Measurements from ENCODE around the gene CD2AP.

DNA sequence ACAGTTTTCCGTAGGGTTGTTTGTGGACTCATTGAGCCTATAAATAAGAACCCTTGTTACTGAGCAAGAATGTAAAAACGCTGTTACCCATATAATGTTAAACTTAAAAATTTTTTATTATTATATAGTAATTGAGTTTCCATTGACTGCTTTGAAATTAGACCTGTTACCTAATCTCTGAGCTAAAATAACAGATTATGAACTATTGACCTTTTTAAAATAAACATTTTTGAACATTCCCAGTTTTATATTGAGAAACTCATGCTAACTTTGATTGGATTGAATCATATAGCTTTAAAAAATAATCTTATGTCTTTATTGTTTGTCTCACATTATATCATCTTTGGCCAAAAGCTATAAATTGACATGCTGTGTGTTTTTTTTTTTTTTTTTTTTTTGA is 95.5 kb downstream of the CD2AP start:
- TF ChIP-seq, protein P1, sequence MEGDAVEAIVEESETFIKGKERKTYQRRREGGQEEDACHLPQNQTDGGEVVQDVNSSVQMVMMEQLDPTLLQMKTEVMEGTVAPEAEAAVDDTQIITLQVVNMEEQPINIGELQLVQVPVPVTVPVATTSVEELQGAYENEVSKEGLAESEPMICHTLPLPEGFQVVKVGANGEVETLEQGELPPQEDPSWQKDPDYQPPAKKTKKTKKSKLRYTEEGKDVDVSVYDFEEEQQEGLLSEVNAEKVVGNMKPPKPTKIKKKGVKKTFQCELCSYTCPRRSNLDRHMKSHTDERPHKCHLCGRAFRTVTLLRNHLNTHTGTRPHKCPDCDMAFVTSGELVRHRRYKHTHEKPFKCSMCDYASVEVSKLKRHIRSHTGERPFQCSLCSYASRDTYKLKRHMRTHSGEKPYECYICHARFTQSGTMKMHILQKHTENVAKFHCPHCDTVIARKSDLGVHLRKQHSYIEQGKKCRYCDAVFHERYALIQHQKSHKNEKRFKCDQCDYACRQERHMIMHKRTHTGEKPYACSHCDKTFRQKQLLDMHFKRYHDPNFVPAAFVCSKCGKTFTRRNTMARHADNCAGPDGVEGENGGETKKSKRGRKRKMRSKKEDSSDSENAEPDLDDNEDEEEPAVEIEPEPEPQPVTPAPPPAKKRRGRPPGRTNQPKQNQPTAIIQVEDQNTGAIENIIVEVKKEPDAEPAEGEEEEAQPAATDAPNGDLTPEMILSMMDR (IDR thresholded peaks at IDR 0.05; ENCODE audit: insufficient read depth, low read length, poor library complexity, severe bottlenecking): no peak
- no peak for TF ChIP-seq EZH2phosphoT487 (conservative IDR thresholded peaks at IDR 0.05; ENCODE audit: low read length)
